GM18951 (cell line): ENCODE data around the gene CAB39.

Experiments used
- POLR2A ChIP-seq: IDR thresholded peaks from 4 replicates; pipeline ENCODE4 v1.6.1; 2011; ENCODE audit warnings: mild to moderate bottlenecking; ENCODE audit not compliant: insufficient read length, insufficient read depth; ENCODE audit errors: extremely low read depth
- in situ Hi-C: fragments of 300-500 bp; cut with MboI; formaldehyde crosslinking; loops from one replicate; pipeline ENCODE4 v1.12.0; 2022; ENCODE audit warnings: low sequenced_read_pairs, mixed read lengths, inconsistent platforms; ENCODE audit not compliant: unreplicated experiment

Gene CAB39

GRCh38 chr2:230797515-230798495, 85.2 kb downstream of the CAB39 start:
- in situ Hi-C loops = loop anchor here (25.0 kb wide), 1 partner anchor 786 kb away; no protein-coding TSS in a partner anchor
- no peak for TF ChIP-seq POLR2A

- TF ChIP-seq POLR2A = no peak
- in situ Hi-C loops = loop anchor here (25.0 kb wide), 1 partner anchor 787 kb away; no protein-coding TSS in a partner anchor
Measured at GRCh38 chr2:230798769-230799399, 86.2 kb downstream of the CAB39 start.

- in situ Hi-C loops = loop anchor here (10.0 kb wide), 1 partner anchor 191 kb away; no protein-coding TSS in a partner anchor
- TF ChIP-seq POLR2A = no peak
Measured at GRCh38 chr2:230805353-230806017, 92.8 kb downstream of the CAB39 start.

DNA sequence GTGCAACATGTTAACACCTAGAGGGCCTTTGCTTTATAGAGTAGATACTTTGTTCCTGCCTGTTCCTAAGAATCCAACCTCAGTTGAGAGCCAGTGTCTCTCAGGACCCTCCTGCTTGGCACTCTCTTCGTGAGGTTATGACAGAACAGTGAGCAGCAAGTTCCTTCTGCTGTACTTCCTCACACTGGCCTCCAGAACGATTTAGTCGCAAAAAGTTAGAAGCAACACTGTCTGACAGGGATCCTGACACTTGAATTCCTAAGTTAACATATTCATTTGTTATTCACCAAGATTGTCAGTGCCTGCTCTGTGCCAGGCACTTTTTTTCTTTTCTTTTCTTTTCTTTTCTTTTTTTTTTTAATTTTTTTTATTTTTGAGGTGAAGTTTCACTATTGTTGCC, 95.1 kb downstream of the CAB39 start:
- in situ Hi-C loops = loop anchor here (10.0 kb wide), 1 partner anchor 193 kb away; no protein-coding TSS in a partner anchor
- no peak for TF ChIP-seq POLR2A

DNA sequence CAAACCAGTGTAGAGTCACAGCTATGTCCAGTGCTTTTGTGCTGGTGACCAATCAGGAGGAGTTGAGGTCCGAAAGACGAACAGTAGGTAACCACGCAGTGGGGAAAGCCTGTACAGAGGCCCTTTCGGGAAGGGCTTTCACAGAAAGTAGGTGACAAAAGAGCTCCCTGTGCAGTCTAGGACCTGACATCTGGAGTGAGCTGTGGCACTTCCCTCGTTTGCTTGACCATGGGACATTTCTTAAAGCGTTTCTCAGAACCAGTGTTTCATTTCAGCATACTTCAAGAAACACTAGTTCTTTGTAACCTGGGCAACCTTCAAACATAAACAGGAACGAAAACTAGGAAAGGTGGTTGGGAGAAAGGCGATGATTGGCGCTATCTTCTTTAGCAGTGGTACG, 96.4 kb downstream of the CAB39 start:
- no peak for TF ChIP-seq POLR2A
- in situ Hi-C loops = loop anchor here (10.0 kb wide), 1 partner anchor 194 kb away; no protein-coding TSS in a partner anchor

DNA sequence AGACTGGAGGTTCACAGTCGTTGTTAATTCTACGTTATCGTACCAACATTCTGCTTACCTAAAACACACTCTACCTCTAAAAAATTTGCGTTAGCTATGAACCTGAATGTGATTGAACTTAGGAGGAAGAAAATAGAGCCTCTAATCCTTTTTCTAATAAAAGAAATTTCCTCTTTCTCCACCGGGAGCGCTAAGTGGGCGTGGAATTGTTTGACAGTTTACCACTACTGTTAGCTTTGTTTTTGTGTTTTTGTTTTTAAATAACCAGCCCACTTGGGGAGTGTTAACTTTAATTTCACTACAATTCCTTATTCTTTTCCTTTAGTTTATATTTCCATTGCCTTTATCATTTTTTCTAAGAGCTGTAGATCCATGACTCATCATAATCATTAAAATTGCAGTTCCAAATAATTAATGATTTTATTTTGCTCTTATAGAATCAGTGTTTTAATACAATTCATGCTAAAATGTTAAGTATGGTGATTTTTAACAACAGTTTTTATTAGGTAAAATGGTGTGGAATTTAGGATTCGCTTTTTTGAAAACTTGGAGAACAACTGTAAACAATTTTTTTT, 97.1 kb downstream of the CAB39 start:
- TF ChIP-seq POLR2A = no peak
- in situ Hi-C loops = loop anchor here (10.0 kb wide), 1 partner anchor 195 kb away; no protein-coding TSS in a partner anchor

DNA sequence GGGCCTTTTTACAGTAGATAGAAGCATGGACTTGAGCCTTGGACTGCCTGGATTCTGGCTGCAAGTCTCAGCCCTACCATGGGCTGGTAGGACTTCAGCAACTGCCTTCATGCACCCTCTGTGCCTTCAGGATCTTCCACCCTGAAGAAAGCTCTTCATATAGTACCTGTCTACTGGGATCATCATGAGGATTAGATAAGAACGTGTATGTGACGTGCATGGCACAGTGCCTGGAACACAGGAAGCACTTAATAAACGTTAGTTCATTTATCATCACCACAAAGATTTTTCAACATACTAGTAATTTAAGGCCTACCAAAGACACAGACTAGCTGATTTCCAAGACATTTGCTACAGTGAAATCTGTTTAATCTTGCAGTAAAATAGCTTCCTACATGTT, 98.9 kb downstream of the CAB39 start:
- no peak for TF ChIP-seq POLR2A
- in situ Hi-C loops = no loop called here

GRCh38 chr2:230812033-230812432, 99.4 kb downstream of the CAB39 start:
- no peak for TF ChIP-seq POLR2A
- in situ Hi-C loops = no loop called here

DNA sequence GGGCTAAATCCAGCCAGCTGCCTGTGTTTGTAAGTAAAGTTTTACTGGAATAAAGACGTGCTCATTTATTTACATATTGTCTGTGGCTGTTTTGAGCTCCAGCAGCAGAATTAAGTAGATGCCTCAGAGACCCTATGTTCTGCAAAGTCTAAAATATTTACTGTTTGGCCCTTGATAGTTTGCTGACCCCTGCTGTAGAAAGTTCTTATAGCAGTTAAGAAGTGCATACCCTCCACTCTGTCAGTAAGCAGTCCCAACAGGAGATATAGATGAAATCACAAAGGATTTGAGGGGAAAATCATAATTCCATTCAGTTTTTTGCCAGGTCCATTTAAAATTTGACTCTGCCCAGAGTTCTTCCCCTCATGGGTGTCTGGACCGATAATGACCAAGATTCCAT, 102.0 kb downstream of the CAB39 start:
- in situ Hi-C loops = no loop called here

DNA sequence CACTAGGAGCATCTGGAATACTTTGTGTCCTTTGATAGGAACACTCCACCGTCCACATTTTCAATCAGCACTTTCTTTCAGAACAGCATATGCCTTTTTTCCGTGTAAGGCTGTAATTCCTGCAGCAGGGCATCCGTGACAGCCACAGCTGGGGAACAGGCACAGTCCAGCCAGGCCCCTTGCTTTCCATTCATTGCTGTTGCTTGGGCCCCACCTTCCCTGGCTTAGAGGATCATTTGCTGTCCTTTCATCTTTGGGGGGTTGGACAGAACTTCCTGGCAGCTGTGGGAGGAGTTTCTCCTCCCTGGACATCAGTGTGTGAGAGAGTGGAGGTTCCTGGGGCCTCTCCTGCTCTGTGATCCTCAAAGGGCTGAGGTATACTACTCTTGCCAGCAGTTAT, 102.4 kb downstream of the CAB39 start:
- in situ Hi-C loops = no loop called here
- no peak for TF ChIP-seq POLR2A

More for the DNA sequence above, 102.0 kb downstream of the CAB39 start:
- no peak for TF ChIP-seq POLR2A

GRCh38 chr2:230816735-230817134, 104.1 kb downstream of the CAB39 start:
- no peak for TF ChIP-seq POLR2A
- in situ Hi-C loops = no loop called here

DNA sequence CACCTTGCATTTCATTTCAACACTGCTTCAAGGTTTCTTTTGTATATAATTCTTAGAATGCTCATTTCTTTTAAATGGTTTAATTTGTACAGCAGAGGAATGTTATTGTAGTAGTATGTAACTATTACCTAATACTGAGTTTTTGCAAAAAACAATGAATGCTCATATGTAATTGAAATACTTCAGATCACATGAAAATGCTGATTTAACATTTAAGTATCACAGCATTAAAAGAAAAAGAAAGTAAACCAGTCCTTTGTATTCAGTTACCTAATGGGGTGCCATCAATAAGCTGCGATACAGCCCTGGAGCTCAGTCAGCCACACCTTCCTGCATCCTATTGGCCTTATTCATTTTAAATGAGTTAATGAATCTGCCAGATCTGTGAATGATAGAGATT, 106.8 kb downstream of the CAB39 start:
- in situ Hi-C loops = no loop called here
- TF ChIP-seq POLR2A = no peak

DNA sequence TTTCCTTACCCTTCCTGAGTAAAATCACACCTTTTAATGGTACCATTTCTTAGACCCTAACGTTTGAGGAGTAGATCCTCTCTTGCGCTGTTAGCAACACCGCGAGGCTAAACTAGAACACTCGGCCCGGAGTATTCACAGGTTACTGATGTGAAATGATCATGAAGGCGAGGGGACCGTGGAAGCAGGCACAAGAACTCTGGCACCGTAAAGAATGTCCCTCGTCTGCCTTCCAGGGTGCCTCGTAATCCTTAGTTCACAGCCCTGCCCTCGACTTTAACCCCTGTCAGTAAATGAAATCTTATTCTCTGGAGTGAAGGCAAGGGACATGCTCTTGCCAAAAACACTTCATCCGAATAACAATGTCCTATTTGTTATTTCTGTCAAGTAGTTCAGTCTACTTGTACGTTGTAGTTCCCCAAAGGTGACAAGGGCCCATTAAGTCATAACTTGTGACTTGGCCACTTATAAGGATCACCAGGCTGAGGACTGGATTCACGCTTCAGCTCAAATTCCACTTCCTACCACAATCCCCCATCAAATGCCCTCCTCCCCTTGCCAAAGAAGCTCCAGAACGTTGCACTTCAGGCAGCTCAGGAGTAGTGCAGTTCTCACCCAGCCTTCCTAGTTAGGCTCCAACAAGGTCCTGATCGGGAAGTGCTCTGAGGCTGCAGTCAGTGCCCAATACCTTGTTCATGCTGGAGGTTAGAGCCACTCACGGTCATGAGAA, 108.8 kb downstream of the CAB39 start:
- in situ Hi-C loops = loop anchor here (10.0 kb wide), 1 partner anchor 173 kb away; the partner anchor contains the start of gene SPATA3
- TF ChIP-seq POLR2A = no peak
